EH (cell line): Measurements from ENCODE around the gene KCNN3.
A peak's percentile ranks its signal among the peaks of the same experiment; 100 is the strongest.

ENCODE experiments used
- DNase-seq: peaks from one replicate; pipeline ENCODE4 v3.0.0-alpha.2; 2015; ENCODE audit warnings: low read depth

KCNN3 gene

DNA sequence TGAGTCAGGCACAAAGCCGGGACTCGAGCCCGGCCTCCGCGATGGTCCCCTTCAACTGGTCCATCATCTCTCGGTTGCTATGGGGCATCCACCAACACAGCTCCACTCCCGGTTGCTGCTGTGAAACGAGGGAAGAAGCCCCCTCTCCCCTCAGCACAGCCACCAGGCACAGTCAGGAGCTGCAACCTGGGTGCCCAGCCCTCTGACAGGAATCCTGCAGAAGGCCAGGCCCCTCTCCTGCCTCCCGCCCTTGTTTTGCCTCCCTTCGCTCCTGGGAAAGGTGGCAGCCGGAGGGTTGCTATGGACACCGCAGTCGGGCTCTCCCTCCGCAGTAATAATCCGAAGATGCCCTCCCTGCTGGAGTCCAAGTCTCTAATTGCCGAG, 8.9 kb upstream of the KCNN3 start:
- no peak for DNase-seq

DNA sequence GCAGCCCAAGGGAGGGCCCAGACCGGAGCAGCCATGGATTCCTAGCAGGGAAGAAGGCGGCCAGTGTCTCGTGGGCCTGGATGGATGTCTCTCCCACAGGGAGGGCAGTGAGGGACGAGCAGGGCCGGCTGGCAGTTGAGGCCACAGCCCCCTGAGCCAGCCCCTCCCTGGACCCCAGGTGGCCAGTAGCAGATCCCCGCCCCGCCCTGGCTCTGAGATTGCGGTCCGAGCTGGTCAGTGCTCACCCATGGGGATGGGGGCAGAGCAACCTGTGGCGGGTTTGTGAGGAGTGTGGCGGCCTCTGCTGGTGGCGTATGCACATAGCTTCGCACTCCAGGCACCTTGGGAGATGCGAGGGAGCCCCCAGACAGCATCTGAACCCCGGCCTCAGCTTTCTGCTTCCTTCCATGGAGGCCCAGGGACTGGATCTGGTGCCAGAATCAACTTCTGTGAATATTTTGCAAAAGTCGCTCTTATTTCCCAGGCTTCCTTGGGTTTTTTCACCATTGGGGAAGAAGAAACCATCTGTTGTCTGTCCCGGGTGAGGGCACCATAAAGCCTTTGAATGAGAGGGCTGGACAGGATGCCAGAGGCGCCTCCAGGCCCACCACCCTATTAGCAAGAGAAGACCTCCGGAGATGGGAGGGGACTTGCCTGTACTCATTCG, 8.4 kb upstream of the KCNN3 start:
- DNase-seq, result peak; percentile 66

DNA sequence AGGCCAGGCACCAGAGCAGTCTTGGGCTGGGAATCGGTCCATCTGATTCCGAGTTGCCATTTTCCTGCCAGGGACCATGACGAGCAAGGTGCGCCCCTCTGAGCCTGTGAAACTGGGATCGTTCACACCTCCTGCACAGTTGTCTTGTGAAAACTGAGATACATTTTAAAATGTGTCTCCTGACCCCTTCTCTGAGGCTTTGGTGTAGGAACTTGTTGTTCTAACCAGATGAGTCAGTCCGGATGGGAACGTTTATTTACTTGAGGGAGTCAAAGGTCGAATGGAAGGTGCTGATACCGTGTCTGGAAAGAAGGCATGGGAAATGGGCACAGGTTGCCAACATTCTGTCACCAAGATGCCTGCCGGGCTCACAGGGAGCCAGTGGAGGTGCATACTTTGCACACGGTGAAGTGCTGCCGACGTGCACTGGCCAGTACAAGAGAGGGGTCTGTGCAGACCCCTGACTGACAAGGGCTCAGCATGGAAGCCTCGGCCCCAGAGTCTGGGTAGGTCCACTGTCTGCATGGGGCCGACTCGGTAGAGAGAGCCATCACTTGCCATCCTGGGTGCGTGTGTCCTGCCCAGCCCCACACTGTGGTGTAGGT, 7.4 kb upstream of the KCNN3 start:
- DNase-seq, result no peak

GRCh38 chr1:154876842-154877369, 6.8 kb upstream of the KCNN3 start:
- no peak for DNase-seq

GRCh38 chr1:154874465-154874864, 4.4 kb upstream of the KCNN3 start:
- no peak for DNase-seq

DNA sequence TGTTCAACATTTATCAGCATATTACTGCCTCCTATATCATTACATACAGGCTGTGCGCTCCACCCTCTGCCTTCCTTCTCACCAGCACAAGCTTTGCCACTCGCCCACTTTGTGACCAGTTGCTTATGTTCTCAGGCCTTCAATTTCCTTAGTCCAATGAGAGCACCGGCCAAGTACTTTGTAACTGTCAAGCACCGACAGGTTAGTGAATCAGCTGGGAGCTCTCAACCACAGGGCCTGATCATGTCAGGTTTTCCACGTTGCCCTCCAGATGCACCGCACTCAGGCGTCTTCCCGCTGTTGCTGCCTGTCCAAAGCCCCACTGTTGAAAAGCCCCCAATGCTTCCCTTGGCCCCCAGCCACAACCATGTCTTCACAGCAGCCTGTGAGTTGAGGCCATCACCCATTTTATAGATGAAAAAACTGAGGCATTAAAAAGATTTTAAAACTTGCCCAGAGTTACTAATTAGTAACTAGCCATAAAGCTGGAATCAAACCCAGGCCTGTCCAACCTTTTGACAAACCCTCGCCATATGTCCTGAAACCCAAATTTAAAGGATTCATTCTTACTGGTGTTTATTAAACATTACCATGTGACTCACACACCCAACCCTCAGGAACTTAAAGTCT, 3.4 kb upstream of the KCNN3 start:
- DNase-seq, result no peak

- DNase-seq, result no peak
Observed at GRCh38 chr1:154871374-154871773, 1.3 kb upstream of the KCNN3 start.

DNA sequence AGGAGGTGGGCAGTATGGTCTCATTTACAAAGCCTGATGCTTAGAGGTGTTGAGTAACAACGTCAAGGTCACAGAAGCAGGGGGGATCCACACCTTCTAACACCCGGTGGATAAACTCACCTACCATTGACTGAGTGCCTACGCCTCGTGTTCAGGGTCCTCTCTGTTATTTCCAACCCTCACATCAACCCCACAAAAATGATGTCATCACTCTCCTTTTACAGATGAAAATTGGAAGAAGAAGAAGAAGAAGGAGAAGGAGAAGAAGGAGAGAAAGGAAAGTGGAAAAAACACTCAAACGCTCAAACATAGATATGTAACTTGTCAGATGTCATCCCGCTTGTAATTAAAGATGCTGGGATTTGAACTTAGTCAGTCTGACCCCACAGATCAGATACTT, 653 bp upstream of the KCNN3 start:
- no peak for DNase-seq

GRCh38 chr1:154869351-154870114, 548 bp downstream of the KCNN3 start:
- peak; percentile 53 for DNase-seq

DNA sequence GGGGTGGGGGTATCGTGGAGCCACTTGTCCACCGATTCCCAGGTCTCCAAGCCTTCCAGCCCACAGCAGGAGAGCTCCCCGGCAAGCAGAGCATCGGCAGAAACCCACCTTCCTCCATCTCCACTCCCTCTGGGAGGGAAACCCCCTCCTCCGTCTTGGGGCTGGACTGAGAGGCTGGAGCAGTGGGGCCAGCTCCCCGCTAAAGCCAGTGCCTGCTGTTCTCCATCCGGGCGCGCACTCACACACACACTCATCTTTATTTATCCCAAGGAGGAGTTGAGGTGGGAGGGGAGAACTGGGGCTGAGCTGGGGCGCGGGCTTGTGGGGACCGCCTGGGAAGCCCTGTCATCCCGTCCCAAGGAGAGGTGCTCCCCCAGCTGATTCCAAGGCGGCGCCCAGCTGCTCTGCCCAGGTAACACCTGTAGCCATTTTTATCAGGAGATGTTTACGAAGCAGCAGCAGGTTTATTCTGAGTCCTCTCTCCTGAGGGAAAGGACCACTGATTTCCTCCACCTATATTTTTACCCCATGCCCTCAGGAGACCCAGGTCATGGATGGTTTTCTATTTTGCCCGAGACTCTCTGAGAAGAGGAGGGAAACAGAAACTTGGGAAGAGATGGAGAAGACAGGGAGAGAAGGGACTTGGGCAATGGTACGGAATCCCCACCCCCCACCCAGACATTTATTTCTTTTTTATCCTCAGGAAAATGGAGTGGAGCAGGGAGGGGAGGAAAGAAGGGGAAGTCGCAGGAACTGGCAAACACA, 2.1 kb downstream of the KCNN3 start:
- no peak for DNase-seq

DNA sequence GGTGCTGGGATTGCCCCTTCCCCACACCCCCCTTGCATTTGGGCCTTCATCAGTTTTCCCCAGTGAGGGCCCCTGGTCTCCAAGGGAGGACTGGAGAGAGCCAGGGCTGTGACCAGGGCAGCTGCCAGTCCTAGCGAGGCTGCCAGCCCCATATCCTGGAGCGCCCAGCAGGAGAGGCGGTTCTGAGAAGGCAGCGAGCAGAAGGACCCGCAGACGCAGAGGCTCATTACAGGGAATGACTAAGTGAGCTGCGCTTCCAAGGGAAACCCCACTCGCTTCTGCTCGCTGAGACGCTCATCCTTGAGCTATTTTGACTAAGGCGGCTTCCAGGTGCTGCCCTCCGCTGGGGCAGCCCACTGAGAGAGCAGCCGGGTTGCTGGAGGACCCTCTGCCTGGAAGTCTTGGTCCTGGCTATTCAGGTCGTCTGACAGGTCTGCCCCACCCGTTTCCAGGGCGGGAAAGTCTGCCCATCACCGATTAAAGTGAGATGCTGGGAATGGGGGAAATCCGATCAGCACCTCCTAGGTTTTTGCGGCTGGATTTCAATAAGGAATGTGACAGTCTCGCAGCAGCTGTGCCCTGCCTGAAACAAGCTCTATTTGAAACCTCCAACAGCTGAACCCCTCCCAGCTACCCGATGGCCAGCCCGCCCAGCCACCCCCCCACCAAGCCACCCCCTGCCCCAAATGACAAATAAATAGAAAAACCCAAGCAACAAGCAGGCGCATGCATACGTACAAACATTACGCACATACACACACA, 2.8 kb downstream of the KCNN3 start:
- peak; percentile 83 for DNase-seq

DNA sequence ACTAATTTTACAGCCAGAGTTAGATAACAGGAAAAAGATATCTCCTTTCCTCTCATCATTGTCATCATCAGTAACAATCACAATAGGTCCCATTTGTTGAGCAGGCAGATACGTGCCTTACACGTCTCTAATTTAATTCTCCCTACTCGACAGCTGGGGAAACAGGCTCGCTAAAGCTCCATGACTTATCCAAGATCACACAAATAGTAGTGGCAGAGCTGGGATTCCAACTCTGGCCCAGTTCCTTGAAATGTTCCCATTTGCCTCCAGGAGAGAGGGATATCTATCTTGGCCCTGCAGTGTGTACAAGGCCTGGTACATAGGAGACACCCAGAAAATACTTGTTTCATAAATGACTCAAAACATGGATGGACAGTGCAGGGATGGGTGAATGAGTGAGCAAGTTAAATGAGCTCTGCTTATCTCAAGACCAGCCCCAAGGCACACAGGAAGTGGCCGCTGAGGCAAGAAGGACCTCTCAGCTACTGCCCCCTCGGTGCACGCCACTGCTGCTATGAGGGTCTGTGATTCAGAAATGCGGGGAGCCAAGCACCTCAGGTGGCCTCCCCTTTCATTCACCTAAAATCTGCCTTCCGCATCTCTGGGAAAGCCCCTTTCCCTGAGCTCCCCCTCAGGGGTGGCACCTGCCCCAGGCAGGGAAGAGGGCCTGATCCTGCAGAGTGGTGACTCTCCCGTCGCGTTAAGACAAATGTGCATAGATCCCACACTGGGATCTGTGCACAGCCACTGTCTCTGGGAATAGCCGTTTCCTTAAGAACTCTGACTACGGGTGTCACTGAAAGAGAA, 3.6 kb downstream of the KCNN3 start:
- peak; percentile 43 for DNase-seq

DNA sequence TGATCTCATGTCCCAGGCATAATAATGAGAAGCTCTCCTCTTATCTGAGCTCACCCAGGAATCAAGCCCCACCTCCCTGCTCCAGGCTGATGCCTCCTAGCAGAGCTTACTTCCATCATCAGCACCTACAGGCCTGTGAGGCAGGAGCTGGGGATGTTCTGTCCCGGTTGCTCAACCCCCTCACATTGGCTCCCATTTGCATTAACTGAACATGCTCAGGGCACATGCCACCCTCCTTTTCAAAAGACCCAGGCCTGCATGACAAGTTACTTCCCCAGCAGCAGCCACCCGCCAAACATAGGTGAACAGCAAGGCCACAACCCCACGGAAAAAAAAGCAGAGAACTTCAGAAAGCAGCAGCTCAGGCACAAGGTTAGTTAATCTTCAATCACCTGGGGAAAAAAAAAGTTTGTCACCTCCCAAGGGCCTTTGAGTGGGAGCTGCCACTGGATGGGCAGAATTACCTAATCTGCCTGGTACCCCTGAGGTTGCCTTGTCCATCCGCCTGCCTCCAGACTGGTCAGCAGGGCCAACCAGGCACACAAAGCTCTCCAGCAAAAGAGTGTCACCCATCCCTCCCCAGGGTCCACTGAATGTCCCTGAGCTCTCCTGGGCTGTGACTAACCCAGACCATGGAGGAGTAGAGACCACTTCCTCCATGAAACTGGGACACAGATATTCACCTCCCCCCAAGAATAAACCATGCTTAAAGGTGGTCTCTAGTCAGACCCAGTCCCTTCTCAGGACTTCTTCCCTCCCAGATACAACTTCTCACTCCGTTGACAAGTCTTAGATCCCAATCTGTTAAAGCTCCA, 4.4 kb downstream of the KCNN3 start:
- DNase-seq, result no peak

GRCh38 chr1:154864189-154864975, 5.7 kb downstream of the KCNN3 start:
- no peak for DNase-seq

DNA sequence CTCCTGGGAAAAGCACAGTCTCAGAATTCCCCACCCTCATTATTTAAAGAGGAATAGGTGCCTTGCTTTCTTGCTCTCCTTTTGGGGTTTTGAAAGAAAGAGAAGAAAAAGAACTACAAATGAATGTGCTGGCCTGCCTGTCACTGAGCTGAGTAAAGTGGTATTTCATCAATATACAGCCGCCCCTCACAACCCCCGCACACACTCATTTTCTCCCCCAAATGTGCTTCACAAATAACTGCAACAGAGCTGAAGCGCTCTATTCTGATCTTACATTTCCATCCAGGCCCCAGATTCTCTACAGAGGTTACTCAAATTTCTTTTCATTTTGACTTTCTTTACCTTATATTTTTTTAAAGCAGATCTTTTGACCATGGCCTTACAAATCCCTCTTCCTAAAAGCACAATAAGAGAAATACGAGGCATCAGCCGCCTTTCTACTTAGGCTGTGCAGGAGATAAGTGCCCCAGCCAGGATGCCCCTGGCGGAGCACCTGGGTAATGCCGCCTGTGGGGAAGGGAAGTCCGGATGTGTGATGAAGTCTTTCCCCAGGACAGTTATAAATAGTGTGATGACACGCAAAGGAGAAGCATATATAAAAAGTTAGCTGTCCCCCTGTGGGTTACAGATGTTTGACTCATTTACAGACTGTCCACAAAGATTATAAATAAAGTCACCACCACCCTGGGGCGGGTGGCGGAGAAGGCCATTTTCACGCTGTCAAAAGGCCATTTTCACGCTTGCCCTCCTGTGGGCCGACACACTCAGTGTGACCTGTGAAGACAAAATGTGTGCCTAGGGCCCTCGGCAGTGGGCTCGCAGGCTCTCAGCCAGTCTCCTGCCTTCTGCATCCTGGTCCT, 6.5 kb downstream of the KCNN3 start:
- DNase-seq, result peak; percentile 75

DNA sequence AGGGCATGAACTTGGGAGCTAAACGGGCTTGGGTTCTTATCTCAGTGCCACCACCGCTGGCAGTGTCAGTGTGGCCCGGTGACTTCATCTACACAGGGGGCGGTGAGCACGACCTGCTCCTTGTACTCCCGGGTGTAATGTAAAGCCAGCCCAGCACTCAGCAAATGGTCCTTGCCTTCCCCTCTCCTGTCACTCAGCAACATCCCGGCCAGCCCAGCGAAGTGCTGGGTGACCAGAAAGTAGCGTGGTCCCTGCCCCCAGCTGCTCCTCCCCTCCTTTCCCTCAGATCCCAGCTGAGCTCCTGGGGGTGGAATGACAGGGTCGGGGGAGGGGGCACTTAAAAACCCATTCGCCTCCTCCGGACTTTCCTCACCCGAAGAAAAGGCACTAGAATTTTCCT, 7.2 kb downstream of the KCNN3 start:
- DNase-seq, result no peak

DNA sequence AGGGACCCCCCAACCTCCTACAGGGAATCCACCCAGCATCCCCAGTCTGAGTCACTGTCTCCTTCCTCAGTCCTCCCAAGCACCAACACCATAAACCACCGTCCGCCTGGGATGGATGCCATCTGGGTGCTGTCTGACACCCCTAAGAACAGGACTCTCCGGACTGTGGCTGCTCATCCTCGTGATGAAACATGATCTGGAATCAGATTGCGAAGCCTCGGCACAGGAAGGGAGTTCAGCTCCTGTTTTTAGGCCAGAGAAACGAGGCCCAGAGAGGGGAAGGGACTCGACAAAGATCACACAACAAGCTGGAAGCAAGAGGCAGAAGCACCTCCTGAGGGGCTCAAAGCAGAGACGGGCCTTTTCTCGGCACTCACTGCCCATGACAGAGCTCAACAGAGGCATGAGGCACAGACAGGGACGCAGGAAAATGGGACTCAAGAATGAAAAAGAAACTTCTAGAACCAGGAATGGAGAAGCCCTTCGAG, 8.4 kb downstream of the KCNN3 start:
- DNase-seq, result peak; percentile 79
